ENCODE measurements around the gene OR10H5.

- TF ChIP-seq POLR2A (IDR thresholded peaks at IDR 0.05; ENCODE audit: low read depth, low read length) (no peak), POLR2AphosphoS5 (IDR thresholded peaks at IDR 0.05; ENCODE audit: low read depth, low read length) (no peak)
These were observed 26.5 kb downstream of the OR10H5 start for GRCh38 chr19:15813916-15814315.
